Left lung (tissue), 10 donors: ENCODE results near the gene TTC36. TPM values are rescaled to one million over a fixed set of nuclear protein-coding genes. Genes with fewer than 3 reads are reported as not detected.
"Not testable (repeated sequence)": the region's sequence is repeated elsewhere in the genome, so short reads cannot be mapped to it uniquely, and the experiment has no call there.

ENCODE experiments used
- ATAC-seq: fragments of 200-7000 bp; cut with Tn5 transposase; one replicate; pipeline ENCODE4 v1.9.1; 2020; ENCODE audit warnings: moderate library complexity
- DNase-seq, 4 donors: peaks; one replicate each; pipeline ENCODE4 v3.0.0-alpha.2; 2013 to 2020
- H3K27ac ChIP-seq, 2 donors: fragments of 200-600 bp; sonication (generic) in 1 of 2; one replicate each; pipeline versions ENCODE4 v1.5.0 to v1.8.0; 2020 to 2021
- H3K27me3 ChIP-seq, 2 donors: fragments of 200-600 bp; sonication (generic) in 1 of 2; one replicate each; pipeline versions ENCODE4 v1.5.0 to v1.8.0; 2020 to 2021
- H3K36me3 ChIP-seq, 2 donors: fragments of 200-600 bp; sonication (generic) in 1 of 2; one replicate each; pipeline versions ENCODE4 v1.5.0 to v1.8.0; 2020 to 2021
- H3K4me1 ChIP-seq, 2 donors: fragments of 200-600 bp; one replicate each; pipeline ENCODE4 v1.8.0; 2021
- H3K4me3 ChIP-seq, 2 donors: fragments of 200-600 bp; sonication (generic) in 1 of 2; one replicate each; pipeline versions ENCODE4 v1.5.0 to v1.8.0; 2020 to 2021; ENCODE audit warnings: mild to moderate bottlenecking in 1 of 2
- H3K9me3 ChIP-seq, 2 donors: fragments of 200-600 bp; sonication (generic) in 1 of 2; one replicate each; pipeline versions ENCODE4 v1.5.0 to v1.8.0; 2020 to 2021
- intact Hi-C, 2 donors: fragments of 100-400 bp; cut with DNase I; formaldehyde crosslinking; loops; one replicate each; pipeline versions ENCODE4 v1.11.2 to v1.14.2; 2022
- polyA plus RNA-seq, 6 donors: library from polyadenylated mRNA; unstranded; fragments of 120-200 nt; gene quantifications; one replicate each; pipeline ENCODE4 v1.2.1, GENCODE V29; 2013; ENCODE audit not compliant: insufficient read length in 6 of 6
- total RNA-seq, 2 donors: library from RNA; stranded (reverse); fragmentation: NEBNext Ultra II Directional; extraction: Animal tissue kit (Norgen Biotek cat#: 25700); gene quantifications; one replicate each; pipeline ENCODE4 v1.2.1, GENCODE V29; 2021
- TF ChIP-seq, protein P1 (sequence below), 2 donors: fragments of 200-600 bp; sonication (generic) in 1 of 2; IDR thresholded peaks; one replicate each; pipeline versions ENCODE4 v1.5.0 to v1.8.0; 2021; ENCODE audit warnings: antibody characterized with exemption in 2 of 2
- donor health status: DM: no; HTN: yes; CAD: no.
- donor health status: DM: no; HTN: no; CAD: no.

Gene TTC36
- total and polyA plus RNA-seq, 8 donors, result 0.73 to 1.3 (median 0.84) TPM; not detected in 1

DNA sequence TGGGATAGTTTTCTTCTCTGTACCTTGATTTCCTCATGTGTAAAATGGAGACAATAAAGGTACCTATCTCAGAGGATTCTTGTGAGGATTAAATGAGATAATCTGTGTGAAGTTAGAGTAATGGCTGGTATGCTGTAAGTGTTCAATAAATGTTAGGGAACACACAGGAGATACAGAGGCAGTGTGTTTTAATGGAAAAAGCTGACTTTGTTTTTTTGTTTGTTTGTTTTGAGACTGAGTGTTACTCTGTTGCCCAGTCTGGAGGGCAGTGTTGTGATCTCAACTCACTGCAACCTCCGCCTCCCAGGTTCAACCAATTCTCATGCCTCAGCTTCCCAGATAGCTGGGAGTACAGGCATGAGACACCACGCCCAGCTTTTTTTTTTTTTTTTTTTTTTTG, 42.4 kb downstream of the TTC36 start:
- Histone ChIP-seq H3K27ac (no peak overlapping the region), H3K4me1 (peaks cover 11 to 34% of the 10 kb centered on the region in 2 donors), H3K4me3 (no peak overlapping the region), H3K9me3 (no peaks in the 10 kb centered on the region), H3K36me3 (no peaks in the 10 kb centered on the region), H3K27me3 (no peaks in the 10 kb centered on the region)
- DNase-seq (no peak), ATAC-seq (no peak)
- TF ChIP-seq, protein P1, sequence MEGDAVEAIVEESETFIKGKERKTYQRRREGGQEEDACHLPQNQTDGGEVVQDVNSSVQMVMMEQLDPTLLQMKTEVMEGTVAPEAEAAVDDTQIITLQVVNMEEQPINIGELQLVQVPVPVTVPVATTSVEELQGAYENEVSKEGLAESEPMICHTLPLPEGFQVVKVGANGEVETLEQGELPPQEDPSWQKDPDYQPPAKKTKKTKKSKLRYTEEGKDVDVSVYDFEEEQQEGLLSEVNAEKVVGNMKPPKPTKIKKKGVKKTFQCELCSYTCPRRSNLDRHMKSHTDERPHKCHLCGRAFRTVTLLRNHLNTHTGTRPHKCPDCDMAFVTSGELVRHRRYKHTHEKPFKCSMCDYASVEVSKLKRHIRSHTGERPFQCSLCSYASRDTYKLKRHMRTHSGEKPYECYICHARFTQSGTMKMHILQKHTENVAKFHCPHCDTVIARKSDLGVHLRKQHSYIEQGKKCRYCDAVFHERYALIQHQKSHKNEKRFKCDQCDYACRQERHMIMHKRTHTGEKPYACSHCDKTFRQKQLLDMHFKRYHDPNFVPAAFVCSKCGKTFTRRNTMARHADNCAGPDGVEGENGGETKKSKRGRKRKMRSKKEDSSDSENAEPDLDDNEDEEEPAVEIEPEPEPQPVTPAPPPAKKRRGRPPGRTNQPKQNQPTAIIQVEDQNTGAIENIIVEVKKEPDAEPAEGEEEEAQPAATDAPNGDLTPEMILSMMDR (IDR thresholded peaks at IDR 0.05), result no peak
- intact Hi-C loops, result no loop called here

DNA sequence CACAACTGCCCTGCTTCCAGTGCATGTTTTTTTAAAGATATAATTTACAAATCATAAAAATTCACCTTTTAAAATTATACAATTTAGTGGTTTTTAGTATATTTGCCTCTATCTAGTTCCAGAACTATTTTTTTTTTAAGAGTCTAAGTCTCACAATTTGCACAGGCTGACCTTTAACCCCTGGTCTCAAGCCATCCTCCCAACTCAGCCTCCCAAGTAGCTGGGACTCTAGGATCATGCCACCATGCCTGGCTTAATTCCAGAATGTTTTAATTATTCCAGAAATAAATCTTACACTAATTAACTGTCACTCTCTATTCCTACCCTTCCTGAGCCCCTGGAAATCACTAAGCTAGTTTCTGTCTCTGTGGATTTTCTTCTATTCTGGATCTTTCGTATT, 43.5 kb downstream of the TTC36 start:
- TF ChIP-seq, protein P1 (IDR thresholded peaks at IDR 0.05), result no peak
- H3K36me3 ChIP-seq, result no peaks in the 10 kb centered on the region
- H3K9me3 ChIP-seq, result no peaks in the 10 kb centered on the region
- H3K4me3 ChIP-seq, result no peak overlapping the region
- H3K27ac ChIP-seq, result peak overlapping the region in 1 of 2 donors; percentile 97
- DNase-seq (no peak), ATAC-seq (no peak)
- intact Hi-C loops, result no loop called here
- H3K4me1 ChIP-seq, result peaks cover 14 to 41% of the 10 kb centered on the region in 2 donors
- H3K27me3 ChIP-seq, result no peaks in the 10 kb centered on the region

DNA sequence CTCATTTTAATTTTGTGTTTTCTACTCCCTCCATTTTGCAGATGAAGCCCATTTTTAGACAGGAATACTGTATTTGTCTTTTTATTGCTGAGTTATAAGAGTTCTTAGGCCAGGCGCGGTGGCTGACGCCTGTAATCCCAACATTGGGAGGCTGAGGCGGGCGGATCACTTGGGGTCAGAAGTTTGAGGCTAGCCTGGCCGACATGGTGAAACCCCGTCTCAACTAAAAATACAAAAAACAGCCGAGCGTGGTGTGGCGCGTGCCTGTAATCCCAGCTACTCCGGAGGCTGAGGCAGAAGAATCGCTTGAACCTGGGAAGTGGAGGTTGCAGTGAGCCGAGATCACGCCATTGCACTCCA, 44.4 kb downstream of the TTC36 start:
- Histone ChIP-seq H3K4me1 (peaks cover 21 to 41% of the 10 kb centered on the region in 2 donors), H3K27ac (peak overlapping the region; percentile 97 to 99), H3K4me3 (peak overlapping the region; percentile 98 to 100)
- H3K9me3 ChIP-seq, H3K36me3 ChIP-seq, H3K27me3 ChIP-seq, ATAC-seq, intact Hi-C loops: not testable (repeated sequence)
- DNase-seq, result peak in 1 of 4 donors; percentile 34

DNA sequence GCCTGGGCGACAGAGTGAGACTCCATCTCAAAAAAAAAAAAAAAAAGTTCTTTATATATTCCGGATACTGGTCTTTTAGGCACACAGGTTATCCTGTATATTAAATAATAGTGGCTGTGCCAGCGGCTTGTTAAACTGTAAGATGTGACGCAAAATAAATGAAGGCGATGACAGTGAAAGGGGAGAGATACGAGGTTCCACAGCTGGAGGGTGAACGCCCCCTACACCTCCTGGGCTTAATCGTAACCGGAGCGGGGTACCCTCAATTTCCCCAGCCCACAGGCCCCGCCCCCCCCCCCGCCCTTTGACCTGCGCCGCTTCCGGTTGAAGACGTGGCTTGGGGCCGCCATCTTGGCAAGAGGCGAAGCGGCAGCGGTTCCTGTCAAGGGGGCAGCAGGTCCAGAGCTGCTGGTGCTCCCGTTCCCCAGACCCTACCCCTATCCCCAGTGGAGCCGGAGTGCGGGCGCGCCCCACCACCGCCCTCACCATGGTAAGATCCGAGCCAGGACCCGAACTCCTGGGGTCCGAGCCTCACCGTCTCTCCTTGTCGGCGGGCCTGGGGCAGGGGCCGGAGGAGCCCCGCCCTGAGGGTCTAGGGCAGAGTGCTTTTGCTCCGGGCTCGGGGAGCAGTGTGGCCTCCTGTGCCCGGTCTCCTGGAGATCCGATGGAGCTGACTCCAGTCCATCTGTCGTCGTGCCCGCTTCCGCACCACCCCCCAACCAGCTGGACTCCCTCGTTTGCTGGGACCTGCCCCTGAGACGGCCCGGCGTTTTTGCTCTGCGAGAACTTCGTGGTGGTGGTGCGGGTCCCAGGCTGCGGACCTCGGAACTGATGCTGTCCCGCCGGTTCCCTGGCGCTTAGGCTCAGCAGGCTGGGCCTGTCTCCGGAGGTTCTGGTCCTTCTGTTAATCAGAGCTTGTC, 45.0 kb downstream of the TTC36 start, which contains the start of gene ARCN1:
Gene ARCN1, plus strand, starts transcription at position 349 of the 920 bp plus-strand sequence. Its CDS starts 139 bp downstream, at position 488.
- H3K36me3 ChIP-seq, result peaks cover 0 to 1% of the 10 kb centered on the region in 2 donors
- H3K4me3 ChIP-seq, result peak within 1 kb of the TSS; percentile 98 to 100
- peaks cover 22 to 41% of the 10 kb centered on the region in 2 donors for H3K4me1 ChIP-seq
- TF ChIP-seq, protein P1 (IDR thresholded peaks at IDR 0.05), result no peak
- no peaks in the 10 kb centered on the region for H3K27me3 ChIP-seq
- DNase-seq (peak; percentile 83 to 92 (median 88)), ATAC-seq (peak; percentile 92)
- H3K9me3 ChIP-seq, result no peaks in the 10 kb centered on the region
- H3K27ac ChIP-seq, result peak within 1 kb of the TSS; percentile 97 to 99
- intact Hi-C loops, result no loop called here

DNA sequence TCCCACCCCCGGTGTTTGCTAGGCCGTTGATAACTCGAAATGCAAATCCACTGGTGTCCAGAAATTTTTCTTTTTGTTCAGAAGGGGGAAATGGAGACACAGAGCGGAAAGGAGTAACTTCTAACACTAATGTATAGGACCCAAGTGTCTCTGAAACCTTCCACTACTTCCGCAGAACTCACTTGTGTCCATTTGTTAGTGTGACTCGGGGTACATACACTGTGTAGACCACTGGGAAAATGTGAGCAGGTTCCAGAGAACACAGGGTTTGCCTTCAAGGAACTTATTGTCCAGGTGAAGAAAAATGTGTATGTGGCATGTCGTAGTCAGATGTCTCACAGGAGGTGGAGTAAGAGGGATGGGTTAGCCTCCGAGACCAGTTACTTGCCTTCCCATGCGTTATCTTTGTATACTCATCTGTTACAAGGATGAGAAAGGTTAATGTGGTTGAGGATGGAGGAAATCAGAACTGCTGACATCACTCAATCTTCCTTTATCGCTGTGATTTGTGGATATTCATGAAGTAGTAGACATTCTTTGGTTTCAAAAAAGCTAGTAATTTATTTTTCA, 45.8 kb downstream of the TTC36 start:
- TF ChIP-seq, protein P1 (IDR thresholded peaks at IDR 0.05), result no peak
- DNase-seq (no peak), ATAC-seq (peak; percentile 47)
- H3K4me1 ChIP-seq, result peaks cover 22 to 41% of the 10 kb centered on the region in 2 donors
- H3K9me3 ChIP-seq, result no peaks in the 10 kb centered on the region
- intact Hi-C loops, result no loop called here
- peaks cover 0 to 6% of the 10 kb centered on the region in 2 donors for H3K36me3 ChIP-seq
- no peaks in the 10 kb centered on the region for H3K27me3 ChIP-seq
- H3K27ac ChIP-seq, result peak overlapping the region; percentile 97 to 99
- H3K4me3 ChIP-seq, result peak overlapping the region; percentile 98 to 100
